SK-N-SH (cell line): ENCODE measurements around the gene PRDM15.

Experiments used
- CHD2 ChIP-seq: fragments of 150-350 bp; IDR thresholded peaks from 2 replicates; pipeline ENCODE4 v1.6.1; 2018; ENCODE audit warnings: low read length; ENCODE audit not compliant: partially characterized antibody
- CTCF ChIP-seq: fragments of 200-600 bp; sonication (generic); IDR thresholded peaks from 2 replicates; pipeline ENCODE4 v1.6.1; 2017; ENCODE audit warnings: antibody characterized with exemption, mild to moderate bottlenecking, moderate library complexity
- EP300 ChIP-seq, 2 experiments: IDR thresholded peaks; 2 replicates each; pipeline versions ENCODE4 v1.4.0 to v1.6.1; 2012; ENCODE audit warnings: borderline replicate concordance in 1 of 2, low read depth in 1 of 2, low read length in 1 of 2
- EZH2phosphoT487 ChIP-seq: fragments of 200-600 bp; sonication (generic); IDR thresholded peaks from 2 replicates; pipeline ENCODE4 v1.6.1; 2017; ENCODE audit warnings: low read depth, mixed run types, mild to moderate bottlenecking, antibody characterized with exemption, moderate library complexity, borderline replicate concordance
- MAX ChIP-seq: IDR thresholded peaks from 2 replicates; pipeline ENCODE4 v1.4.0; 2012; ENCODE audit warnings: low read depth
- POLR2AphosphoS5 ChIP-seq: IDR thresholded peaks from 2 replicates; pipeline ENCODE4 v1.6.1; 2012; ENCODE audit warnings: low read depth, low read length
- REST ChIP-seq: IDR thresholded peaks from 2 replicates; pipeline ENCODE4 v1.6.1; 2012; ENCODE audit warnings: mild to moderate bottlenecking, low read depth, low read length, moderate library complexity
- SMC3 ChIP-seq: IDR thresholded peaks from 2 replicates; pipeline ENCODE4 v1.6.1; 2012; ENCODE audit warnings: low read depth, low read length, improper control_type of control experiment
- TAF1 ChIP-seq: IDR thresholded peaks from 2 replicates; pipeline ENCODE4 v1.6.1; 2012; ENCODE audit warnings: low read depth, mild to moderate bottlenecking, low read length, moderate library complexity, borderline replicate concordance
- TCF12 ChIP-seq: IDR thresholded peaks from 2 replicates; pipeline ENCODE4 v1.4.0; 2012
- TEAD4 ChIP-seq: IDR thresholded peaks from 2 replicates; pipeline ENCODE4 v1.4.0; 2012; ENCODE audit warnings: mild to moderate bottlenecking, borderline replicate concordance; ENCODE audit not compliant: insufficient read depth
- YY1 ChIP-seq: IDR thresholded peaks from 2 replicates; pipeline ENCODE4 v1.4.0; 2012; ENCODE audit warnings: low read depth, mild to moderate bottlenecking

GRCh38 chr21:41914358-41914757, 35.2 kb upstream of the PRDM15 start:
- TF ChIP-seq CTCF = no peak
- no peak for TF ChIP-seq SMC3
- TF ChIP-seq CHD2 = no peak
- TF ChIP-seq POLR2AphosphoS5 = no peak
- no peak for TF ChIP-seq MAX
- no peak for TF ChIP-seq EP300 (IDR thresholded peaks at IDR 0.05; ENCODE audit: borderline replicate concordance in 1 of 2, low read depth in 1 of 2, low read length in 1 of 2)
- no peak for TF ChIP-seq TAF1
- TF ChIP-seq REST = no peak
- TF ChIP-seq EZH2phosphoT487 = no peak
- no peak for TF ChIP-seq TEAD4
- TF ChIP-seq YY1 = no peak
- TF ChIP-seq TCF12 = no peak
